ENCODE results near the gene PICALM.

The PICALM gene

DNA sequence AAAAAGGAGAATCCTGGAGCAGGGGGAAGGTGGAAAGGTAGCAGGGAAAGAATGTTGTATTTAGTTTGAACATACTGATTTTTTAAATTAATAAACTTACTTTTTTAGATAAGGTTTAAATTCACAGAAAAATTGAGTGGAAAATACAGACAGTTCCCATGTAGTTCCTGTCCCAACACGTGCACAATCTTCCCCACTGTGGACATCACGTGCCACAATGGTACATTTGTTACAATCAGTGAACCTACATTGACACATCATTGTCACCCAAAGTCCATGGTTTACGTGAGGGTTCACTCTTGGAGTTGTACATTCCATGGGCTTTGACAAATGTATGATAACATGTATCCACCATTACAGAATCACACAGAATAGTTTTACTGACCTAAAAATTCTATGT, 10.5 kb upstream of the PICALM start:
- no peak for DNase-seq

DNA sequence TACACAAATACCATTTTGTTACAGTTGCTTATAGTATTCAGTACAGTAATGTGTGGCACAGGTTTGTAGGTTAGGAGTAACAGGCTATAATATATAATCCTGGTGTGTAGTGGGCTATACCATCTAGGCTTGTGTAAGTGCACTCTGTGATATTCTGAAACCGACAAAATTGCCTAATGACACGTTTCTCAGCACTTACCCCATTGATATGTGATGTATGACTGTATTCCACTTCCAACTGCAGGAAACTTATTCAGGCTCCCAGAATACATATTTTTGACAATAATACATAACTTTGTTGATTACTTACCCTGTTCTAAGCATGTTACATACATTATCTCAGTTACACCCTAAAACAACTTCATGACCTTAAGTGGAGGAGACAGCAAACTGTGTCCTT, 5.1 kb upstream of the PICALM start:
- no peak for DNase-seq

- no peak for DNase-seq
Observed at GRCh38 chr11:86072211-86072610, 3.3 kb upstream of the PICALM start.

DNA sequence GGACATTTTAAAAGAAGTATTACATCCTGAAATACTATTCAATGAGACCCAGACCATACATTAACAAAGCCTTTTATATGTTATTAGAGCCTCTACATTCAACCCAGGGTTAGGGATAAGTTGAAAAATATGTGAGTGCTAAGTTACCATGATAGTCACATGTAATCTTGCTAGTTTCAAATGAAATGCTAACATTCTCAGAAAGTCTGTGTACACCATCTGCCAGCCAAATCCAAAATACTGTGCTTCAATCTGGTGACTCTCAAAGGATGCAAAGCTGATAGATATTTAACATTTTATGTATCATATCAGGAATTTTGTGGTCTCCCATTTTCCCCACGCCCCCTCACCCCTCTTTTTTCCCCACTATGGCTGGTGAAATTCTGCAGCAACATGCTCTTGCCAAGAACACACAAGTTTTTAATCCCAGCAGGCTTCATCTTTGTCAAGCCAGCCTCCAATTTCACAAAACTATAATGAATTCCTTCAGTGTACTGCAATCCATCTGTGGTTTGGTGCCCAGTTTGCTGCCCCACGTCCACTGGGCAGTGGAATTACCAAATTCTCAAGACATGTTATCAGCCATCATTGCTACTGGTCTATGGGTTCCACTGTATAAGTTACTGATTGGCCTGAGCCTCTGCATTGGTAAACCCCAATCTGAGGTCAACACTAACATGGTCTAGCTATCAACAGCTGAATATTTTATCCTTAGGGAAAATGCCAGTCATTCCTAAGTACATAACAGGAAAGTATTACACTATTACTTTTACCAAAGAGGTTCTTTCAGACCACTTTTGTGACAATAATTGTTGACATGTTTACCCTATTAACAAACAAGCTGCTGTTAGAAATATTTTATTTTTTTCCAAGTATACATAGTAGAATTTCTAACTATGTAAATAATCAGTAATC, 1.5 kb upstream of the PICALM start:
- no peak for DNase-seq

DNA sequence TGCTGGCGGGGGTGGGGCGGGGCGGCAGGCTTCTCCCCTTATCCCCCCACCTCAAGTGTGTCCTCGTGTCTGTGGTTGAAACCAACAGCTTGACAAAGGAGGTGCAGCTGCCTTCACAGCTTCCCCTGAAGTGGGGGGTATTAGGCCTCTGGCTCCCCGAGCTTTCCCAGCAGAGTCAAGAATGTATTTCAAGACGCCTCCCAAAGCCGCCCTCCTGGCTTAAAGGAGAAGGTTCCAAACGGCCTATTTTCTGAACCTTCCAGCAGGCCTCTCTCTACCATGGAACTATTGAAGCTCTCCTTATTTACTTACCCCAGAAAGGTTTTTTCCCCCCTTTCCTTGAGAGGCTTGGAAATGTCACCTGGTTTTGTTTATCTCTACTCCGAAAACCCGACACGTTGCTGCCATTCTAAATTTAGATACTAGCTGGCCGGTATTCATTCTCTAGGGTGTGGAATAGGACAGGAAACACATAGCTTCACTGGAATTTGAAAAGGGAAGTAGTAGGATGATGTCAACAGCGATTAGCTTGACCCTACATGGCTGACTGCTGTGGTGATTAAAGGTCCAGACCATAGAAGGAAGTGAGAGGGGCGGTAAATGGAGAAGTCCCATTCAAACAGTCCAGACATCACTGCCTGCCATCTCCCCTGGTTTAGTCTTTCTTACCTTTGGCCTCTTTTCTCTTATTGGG, 671 bp upstream of the PICALM start:
- peak; percentile 49 for DNase-seq

- DNase-seq, result no peak
Observed at GRCh38 chr11:86068138-86068871, 579 bp downstream of the PICALM start.

- no peak for DNase-seq
Observed at GRCh38 chr11:86067851-86068137, 1.1 kb downstream of the PICALM start.

GRCh38 chr11:86067009-86067850, 1.7 kb downstream of the PICALM start:
- DNase-seq, result no peak

- DNase-seq, result no peak
Observed at GRCh38 chr11:86066657-86067008, 2.3 kb downstream of the PICALM start.

DNA sequence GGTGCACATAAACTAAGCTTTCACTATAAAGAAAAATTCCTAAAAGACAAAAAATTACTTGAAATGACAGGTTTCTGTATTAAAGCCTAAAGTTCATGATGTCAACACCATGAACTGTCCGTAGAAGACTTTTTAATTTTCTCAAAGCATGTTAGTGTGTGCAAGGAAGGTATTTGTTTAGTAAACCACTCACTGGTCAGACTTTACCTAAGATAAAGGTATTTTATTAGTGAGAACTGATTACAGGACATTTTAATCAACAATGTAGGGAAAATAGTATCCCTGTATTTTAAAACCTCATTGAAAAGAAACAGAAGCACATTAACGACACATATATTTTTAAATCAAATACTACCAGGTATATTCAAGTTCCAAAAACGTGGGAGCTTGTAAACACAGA, 2.9 kb downstream of the PICALM start:
- DNase-seq, result no peak

DNA sequence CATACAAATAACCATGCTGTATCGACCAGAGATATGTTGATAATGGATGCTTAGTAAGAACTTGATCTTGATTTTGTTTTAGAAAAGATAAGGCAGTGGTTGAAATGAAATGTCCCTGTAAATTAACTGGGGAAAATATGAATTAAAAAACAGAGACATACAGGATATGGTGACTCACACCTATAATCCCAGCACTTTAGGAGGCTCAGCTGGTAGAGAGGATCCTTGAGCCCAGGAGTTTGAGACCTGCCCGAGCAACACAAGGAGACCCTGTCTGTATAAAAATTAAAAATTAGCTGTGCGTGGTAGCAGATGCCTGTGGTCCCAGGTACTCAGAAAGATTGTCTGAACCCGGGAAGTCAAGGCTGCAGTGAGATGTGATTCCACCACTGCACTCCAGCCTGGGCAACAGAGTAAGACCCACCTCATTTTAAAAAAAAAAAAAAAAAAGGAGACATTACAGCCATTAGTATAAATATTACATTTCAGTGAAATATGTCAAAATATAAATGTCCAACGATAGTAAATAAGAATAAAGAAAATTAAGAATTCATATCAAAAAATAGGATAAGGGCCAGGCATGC, 4.6 kb downstream of the PICALM start:
- no peak for DNase-seq

- no peak for DNase-seq
Observed at GRCh38 chr11:86063536-86063935, 5.3 kb downstream of the PICALM start.

GRCh38 chr11:86062719-86063118, 6.2 kb downstream of the PICALM start:
- peak; percentile 53 for DNase-seq

DNA sequence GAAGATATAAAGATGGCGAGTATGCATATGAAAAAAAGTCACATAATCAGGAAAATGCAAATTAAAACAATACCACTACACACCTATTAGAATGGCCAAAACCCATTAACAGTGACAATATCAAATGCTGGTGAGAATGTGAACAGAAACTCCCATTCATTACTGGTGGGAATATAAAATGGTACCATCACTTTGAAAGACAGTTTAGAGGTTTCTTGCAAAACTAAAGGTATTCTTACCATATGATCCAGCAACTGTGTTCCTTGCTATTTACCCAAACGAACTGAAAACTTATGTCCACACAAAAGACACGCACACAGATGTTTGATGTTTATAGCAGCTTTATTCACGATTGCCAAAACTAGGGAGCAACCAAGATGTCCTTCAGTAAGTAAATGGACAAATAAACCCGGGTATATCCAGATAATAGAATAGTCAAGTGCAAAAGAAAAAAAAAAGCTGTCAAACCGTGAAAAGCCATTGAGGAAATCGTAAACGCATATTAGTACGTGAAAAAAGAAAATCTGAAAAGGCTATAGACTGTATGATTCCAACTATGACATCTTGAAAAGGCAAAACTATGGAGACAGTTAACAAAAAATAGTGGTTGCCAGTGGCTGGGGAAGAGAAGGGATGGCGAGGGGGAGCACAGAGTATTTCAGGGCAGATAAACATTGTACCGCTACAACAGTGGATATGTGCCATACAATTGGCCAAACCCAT, 7.2 kb downstream of the PICALM start:
- no peak for DNase-seq

DNA sequence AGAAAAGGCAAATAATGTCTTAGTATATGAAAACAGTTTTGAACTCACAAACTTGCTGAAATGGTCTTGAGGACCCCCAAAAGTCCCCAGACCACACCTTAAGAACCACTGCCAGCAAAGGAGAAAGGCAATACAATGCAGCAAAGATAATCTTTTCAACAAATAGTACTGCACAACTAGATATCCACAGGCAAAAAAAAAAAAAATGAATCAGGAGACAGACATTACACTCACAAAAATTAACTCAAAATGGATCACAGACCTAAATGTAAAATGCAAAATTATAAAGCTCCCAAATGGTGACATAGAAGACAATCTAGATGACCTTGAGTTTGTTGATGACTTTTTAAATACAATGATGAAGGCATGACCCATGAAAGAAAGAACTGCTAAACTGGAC, 8.3 kb downstream of the PICALM start:
- DNase-seq, result no peak

DNA sequence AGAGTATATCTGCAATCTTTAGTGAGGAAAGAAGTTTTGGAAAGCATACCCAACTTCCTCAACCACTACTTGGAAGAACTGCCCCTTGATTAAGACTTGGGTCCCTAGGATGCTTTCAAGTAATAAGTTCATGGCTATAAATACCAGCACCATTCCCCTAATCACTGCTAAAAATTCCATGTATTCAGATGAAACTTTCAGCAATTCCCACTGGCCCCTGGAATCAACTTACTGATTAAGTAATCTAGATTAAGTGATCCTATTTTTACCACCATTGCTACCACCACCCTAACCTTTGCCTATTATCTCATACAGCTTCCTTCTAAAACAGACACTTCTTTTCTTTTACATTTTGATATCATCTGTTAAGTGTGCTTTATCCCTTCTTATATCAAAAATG, 10.5 kb downstream of the PICALM start:
- DNase-seq, result no peak

GRCh38 chr11:86056351-86056854, 12.5 kb downstream of the PICALM start:
- no peak for DNase-seq

- DNase-seq, result no peak
Observed at GRCh38 chr11:86052693-86053641, 15.9 kb downstream of the PICALM start.

DNA sequence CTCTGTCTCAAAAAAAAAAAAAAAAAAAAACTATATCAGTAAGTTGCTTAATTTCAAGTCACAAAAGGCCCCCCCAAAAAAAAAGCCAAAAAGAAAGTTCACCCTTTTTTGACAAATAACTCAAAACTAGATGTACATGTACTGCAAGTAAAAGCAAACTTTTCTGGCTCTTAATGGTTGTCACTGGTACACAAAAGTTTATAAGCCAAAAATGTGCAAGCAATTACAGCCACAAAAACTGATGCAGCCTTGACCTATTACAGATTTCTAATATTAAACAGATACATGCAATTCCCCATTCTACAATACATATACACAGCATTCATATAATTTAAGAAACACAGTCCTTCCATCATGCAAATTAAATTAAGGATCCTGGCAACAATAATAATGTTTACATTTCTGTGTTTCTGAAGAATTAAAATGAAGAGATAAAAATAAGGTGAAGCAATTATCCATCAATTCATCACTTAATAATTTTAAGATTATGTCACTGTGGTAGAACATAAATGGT, 18.6 kb downstream of the PICALM start:
- no peak for DNase-seq

GRCh38 chr11:86047275-86047991, 21.5 kb downstream of the PICALM start:
- peak; percentile 52 for DNase-seq

Data from CD4-positive, alpha-beta T cell treated with Interleukin-4 for 4 hours (primary cell).